Activated naive CD4-positive, alpha-beta T cell treated with anti-CD3 and anti-CD28 coated beads for 36 hours (primary cell): ENCODE measurements around the gene MTHFD1L. TPM values are rescaled to one million over a fixed set of nuclear protein-coding genes. Genes with fewer than 3 reads are reported as not detected.

Experiments used
- CTCF ChIA-PET: fragments of 350-600 bp; sonication (Branson Sonifier 250); formaldehyde crosslinking; loops from one replicate; lab custom pipeline; 2021; ENCODE audit warnings: antibody characterized with exemption; lab: Charles Lee
- DNase-seq: peaks from one replicate; pipeline ENCODE4 v3.0.0-alpha.2; 2020
- H3K27ac Mint-ChIP-seq: one replicate; pipeline ENCODE4 v1.8.0; 2021; ENCODE audit warnings: mild to moderate bottlenecking, mixed read lengths
- H3K27me3 Mint-ChIP-seq: one replicate; pipeline ENCODE4 v1.8.0; 2021; ENCODE audit warnings: low read depth, mixed read lengths
- H3K36me3 Mint-ChIP-seq: one replicate; pipeline ENCODE4 v1.8.0; 2021; ENCODE audit warnings: low read depth, mixed read lengths
- H3K4me1 Mint-ChIP-seq: one replicate; pipeline ENCODE4 v1.8.0; 2021; ENCODE audit warnings: low read depth, mixed read lengths
- H3K4me3 Mint-ChIP-seq: one replicate; pipeline ENCODE4 v1.8.0; 2021; ENCODE audit warnings: mild to moderate bottlenecking, moderate library complexity, mixed read lengths
- H3K9me3 Mint-ChIP-seq: one replicate; pipeline ENCODE4 v1.8.0; 2021; ENCODE audit warnings: mixed read lengths
- intact Hi-C: fragments of 100-400 bp; cut with micrococcal nuclease; formaldehyde crosslinking; loops from one replicate; pipeline ENCODE4 v1.15.1; 2023
- total RNA-seq, 2 experiments: library from RNA; stranded (reverse); gene quantifications; one replicate each; pipeline ENCODE4 v1.2.3, GENCODE V29; 2021

MTHFD1L gene
- total RNA-seq, 2 experiments from 2014 or later: 181 to 194 TPM

DNA sequence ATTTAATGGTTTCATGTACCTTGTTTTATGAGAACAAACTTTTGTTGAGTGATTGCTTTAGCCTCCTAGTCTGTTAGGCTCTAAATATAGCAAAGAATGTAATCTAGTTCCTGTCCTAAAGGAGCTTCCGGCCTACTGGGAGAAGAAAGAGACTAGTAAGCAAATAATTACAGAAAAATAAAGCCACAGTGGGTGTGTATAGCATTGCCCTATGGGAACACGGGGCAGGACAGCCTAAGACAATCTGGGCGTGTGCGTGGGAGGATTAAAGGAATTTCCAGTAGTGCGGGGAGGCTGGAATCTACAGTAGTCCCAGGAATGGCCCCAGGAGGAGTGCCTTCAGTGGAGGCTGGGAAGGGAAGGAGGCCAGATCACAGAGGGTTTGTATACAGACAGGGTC, 276.2 kb downstream of the MTHFD1L start:
- H3K4me1 Mint-ChIP-seq: no peaks in the 10 kb centered on the region
- H3K27me3 Mint-ChIP-seq: no peaks in the 10 kb centered on the region
- H3K4me3 Mint-ChIP-seq: no peak overlapping the region
- no peak for DNase-seq
- H3K27ac Mint-ChIP-seq: no peak overlapping the region
- CTCF ChIA-PET: interaction anchor here (1.3 kb wide), 1 partner anchor 127 kb away, joined by 3 read pairs; no protein-coding TSS in a partner anchor
- H3K36me3 Mint-ChIP-seq: no peaks in the 10 kb centered on the region
- intact Hi-C loops: no loop called here
- no peaks in the 10 kb centered on the region for H3K9me3 Mint-ChIP-seq

DNA sequence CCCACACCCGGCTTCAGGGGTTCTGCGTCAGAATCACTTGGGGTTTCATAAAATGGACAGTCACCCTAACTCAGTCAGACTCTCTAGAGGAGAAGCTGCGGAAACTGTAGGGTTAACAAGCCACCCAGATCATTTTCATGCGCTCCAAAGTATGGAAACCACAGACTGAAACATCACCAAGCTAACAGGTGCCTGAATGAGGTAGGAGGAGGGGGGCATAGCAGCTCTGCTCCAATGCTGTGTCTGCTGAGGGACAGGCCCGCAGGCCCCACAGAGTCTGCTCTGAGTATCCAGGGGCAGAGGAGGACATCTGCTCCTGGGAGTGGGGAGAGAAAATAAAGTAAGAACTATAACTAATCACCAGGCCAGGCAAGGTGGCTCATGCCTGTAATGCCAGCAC, 277.2 kb downstream of the MTHFD1L start:
- Mint-ChIP-seq H3K9me3 (no peaks in the 10 kb centered on the region), H3K4me3 (no peak overlapping the region), H3K4me1 (no peaks in the 10 kb centered on the region), H3K27ac (no peak overlapping the region), H3K36me3 (no peaks in the 10 kb centered on the region), H3K27me3 (no peaks in the 10 kb centered on the region)
- CTCF ChIA-PET: no interaction called here
- intact Hi-C loops: no loop called here
- no peak for DNase-seq

DNA sequence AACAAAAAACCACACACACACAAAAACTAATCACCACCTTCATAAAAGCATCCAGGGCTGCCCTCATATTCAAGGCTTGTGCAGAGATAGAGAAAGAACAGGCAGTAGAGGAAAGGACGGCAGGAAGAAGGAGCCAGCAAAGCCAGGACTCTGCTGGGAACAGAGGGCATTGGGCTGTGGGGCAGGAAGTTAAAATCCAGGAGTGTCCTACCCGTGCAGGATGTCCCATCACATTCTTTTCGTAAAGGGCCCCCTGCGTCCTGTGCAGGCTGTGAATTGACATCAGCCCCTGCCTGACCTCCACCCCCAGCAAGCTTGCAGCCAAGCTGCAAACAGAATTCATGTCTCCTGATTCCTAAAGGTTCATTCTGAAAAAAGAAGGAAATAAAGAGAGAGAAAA, 277.8 kb downstream of the MTHFD1L start:
- intact Hi-C loops: no loop called here
- DNase-seq: no peak
- no peaks in the 10 kb centered on the region for H3K36me3 Mint-ChIP-seq
- no peaks in the 10 kb centered on the region for H3K27me3 Mint-ChIP-seq
- CTCF ChIA-PET: no interaction called here
- H3K4me1 Mint-ChIP-seq: no peaks in the 10 kb centered on the region
- no peak overlapping the region for H3K27ac Mint-ChIP-seq
- H3K9me3 Mint-ChIP-seq: no peaks in the 10 kb centered on the region
- H3K4me3 Mint-ChIP-seq: no peak overlapping the region

DNA sequence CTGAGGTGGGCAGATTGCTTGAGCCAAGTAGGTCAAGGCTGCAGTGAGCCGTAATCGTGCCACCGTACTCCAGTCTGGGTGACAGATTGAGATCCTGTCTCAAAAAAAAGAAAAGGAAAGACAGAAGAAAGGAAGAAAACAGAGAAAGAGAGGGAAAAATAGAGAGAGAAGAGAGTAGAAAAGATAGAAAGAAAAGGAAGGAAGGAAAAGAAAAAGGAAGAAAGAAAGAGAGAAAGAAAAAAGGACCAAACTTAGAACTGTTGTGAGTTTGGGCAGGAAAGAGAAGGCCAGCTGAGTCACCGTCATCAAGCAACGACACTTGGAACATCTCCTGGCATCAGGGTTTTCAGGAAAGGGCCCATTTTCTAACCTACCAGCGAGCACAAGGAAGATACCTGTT, 278.3 kb downstream of the MTHFD1L start:
- CTCF ChIA-PET: no interaction called here
- no peaks in the 10 kb centered on the region for H3K9me3 Mint-ChIP-seq
- intact Hi-C loops: no loop called here
- no peak overlapping the region for H3K27ac Mint-ChIP-seq
- no peaks in the 10 kb centered on the region for H3K27me3 Mint-ChIP-seq
- H3K4me1 Mint-ChIP-seq: no peaks in the 10 kb centered on the region
- H3K4me3 Mint-ChIP-seq: no peak overlapping the region
- no peak for DNase-seq
- H3K36me3 Mint-ChIP-seq: no peaks in the 10 kb centered on the region

DNA sequence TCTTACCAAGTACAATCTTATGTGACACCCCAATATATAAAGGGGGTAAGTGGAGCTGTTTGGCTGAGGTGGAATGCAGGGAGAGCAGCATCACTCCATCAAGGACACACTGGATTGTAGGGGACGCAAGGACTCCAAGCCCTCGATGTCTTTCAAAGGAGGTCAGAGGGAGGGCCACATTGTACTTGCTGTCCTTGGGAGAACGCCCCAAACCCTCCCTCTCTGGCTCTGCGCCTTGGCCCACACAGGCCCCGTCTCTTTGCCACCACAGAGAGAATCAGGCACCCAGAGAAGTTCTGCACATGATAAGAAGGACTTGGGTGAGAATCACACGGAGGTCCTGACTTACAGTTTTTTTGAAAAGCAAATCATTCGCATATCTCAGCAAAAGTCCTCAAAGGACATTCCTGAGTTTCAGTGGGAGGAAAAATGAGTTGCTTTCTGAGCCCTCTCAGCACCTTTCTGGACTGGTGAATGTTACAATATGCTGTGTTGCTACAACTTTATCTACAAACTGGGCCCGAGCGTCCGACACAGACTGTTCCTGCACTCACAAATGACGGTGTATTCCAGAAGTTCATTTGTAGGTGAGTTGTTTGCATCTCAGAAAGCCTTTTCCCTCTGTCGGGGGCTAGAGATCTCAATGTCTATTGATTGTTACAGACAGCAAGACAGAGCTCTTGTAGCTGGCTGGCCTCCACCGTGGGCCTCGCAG, 281.8 kb downstream of the MTHFD1L start:
- DNase-seq: no peak
- Mint-ChIP-seq H3K9me3 (no peaks in the 10 kb centered on the region), H3K27me3 (peaks cover 5% of the 10 kb centered on the region), H3K36me3 (no peaks in the 10 kb centered on the region), H3K27ac (no peak overlapping the region), H3K4me3 (no peak overlapping the region), H3K4me1 (no peaks in the 10 kb centered on the region)
- CTCF ChIA-PET: no interaction called here
- intact Hi-C loops: no loop called here

DNA sequence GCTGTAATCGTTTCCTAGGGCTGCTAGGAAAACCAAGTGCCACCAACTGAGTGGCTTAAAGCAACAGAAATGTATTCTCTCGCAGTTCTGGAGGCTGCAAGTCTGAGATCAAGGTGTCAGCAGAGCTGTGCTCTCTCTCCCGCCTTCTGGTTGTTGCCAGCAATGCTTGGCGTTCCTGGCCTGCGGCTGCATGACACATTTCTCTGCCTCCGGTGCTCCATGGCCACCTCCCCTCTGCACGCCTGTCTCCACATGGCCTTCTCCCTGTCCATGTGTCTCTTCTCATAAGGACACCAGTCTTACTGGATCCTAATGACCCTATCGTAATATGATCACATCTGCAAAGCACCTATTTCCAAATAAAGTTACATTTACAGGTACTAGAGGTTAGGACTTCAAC, 282.6 kb downstream of the MTHFD1L start:
- H3K4me3 Mint-ChIP-seq: no peak overlapping the region
- no peaks in the 10 kb centered on the region for H3K36me3 Mint-ChIP-seq
- H3K27me3 Mint-ChIP-seq: peaks cover 10% of the 10 kb centered on the region
- CTCF ChIA-PET: interaction anchor here (0.7 kb wide), 1 partner anchor 149 kb away, joined by 3 read pairs; no protein-coding TSS in a partner anchor
- H3K9me3 Mint-ChIP-seq: no peaks in the 10 kb centered on the region
- no peak for DNase-seq
- no peaks in the 10 kb centered on the region for H3K4me1 Mint-ChIP-seq
- intact Hi-C loops: no loop called here
- H3K27ac Mint-ChIP-seq: no peak overlapping the region

DNA sequence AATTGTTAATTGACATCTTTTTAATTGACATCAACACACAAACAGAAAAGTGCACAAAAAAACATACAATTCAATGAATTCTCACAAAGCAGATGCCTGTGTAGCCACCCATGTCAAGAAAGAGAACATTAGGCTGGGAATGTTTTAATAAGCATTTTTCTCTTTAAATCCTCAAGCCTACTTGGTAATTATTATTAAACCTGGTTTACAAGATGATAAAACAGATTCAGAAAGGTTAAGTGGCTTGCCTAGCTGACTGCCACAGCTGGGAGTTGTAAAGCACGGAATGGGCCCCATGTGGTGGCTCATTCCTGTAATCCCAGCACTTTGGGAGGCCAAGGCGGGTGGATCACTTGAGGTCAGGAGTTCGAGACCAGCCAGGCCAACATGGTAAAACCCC, 284.3 kb downstream of the MTHFD1L start:
- H3K4me1 Mint-ChIP-seq: no peaks in the 10 kb centered on the region
- intact Hi-C loops: no loop called here
- H3K9me3 Mint-ChIP-seq: no peaks in the 10 kb centered on the region
- H3K27ac Mint-ChIP-seq: no peak overlapping the region
- DNase-seq: no peak
- no peak overlapping the region for H3K4me3 Mint-ChIP-seq
- H3K27me3 Mint-ChIP-seq: peaks cover 14% of the 10 kb centered on the region
- CTCF ChIA-PET: interaction anchor here (1.4 kb wide), 1 partner anchor 174 kb away, joined by 3 read pairs; no protein-coding TSS in a partner anchor
- no peaks in the 10 kb centered on the region for H3K36me3 Mint-ChIP-seq
